Hippocampal formation (tissue), 2 donors: ENCODE results near the gene GPR160.

Experiments
- DNase-seq, 2 donors: peaks; one replicate each; lab custom pipeline; 2025; lab: John Stamatoyannopoulos, UW

Gene GPR160

GRCh38 chr3:170064108-170064507, 26.3 kb downstream of the GPR160 start:
- no peak for DNase-seq

- DNase-seq, result no peak
Observed at GRCh38 chr3:170075441-170076091, 37.8 kb downstream of the GPR160 start.

GRCh38 chr3:170076715-170077238, 39.0 kb downstream of the GPR160 start:
- DNase-seq, result no peak

GRCh38 chr3:170077361-170077760, 39.6 kb downstream of the GPR160 start:
- no peak for DNase-seq

- no peak for DNase-seq
Observed at GRCh38 chr3:170078620-170079281, 41.0 kb downstream of the GPR160 start.

- DNase-seq, result no peak
Observed at GRCh38 chr3:170079536-170080165, 41.9 kb downstream of the GPR160 start.

- DNase-seq, result no peak
Observed at GRCh38 chr3:170080605-170081004, 42.8 kb downstream of the GPR160 start.

- no peak for DNase-seq
Observed at GRCh38 chr3:170081079-170081741, 43.4 kb downstream of the GPR160 start.

GRCh38 chr3:170083343-170083742, 45.5 kb downstream of the GPR160 start:
- no peak for DNase-seq

- no peak for DNase-seq
Observed at GRCh38 chr3:170085396-170085795, 47.6 kb downstream of the GPR160 start.

- DNase-seq, result no peak
Observed at GRCh38 chr3:170089862-170090600, 52.2 kb downstream of the GPR160 start.

GRCh38 chr3:170090601-170090981, 52.8 kb downstream of the GPR160 start:
- no peak for DNase-seq

GRCh38 chr3:170092907-170093306, 55.1 kb downstream of the GPR160 start:
- DNase-seq, result no peak

- no peak for DNase-seq
Observed at GRCh38 chr3:170095771-170096170, 58.0 kb downstream of the GPR160 start.

- DNase-seq, result no peak
Observed at GRCh38 chr3:170096342-170096741, 58.5 kb downstream of the GPR160 start.

GRCh38 chr3:170098753-170099152, 61.0 kb downstream of the GPR160 start:
- DNase-seq, result no peak

- DNase-seq, result no peak
Observed at GRCh38 chr3:170100944-170101343, 63.1 kb downstream of the GPR160 start.

- DNase-seq, result peak; percentile 2 to 25
Observed at GRCh38 chr3:170102431-170102830, 64.6 kb downstream of the GPR160 start.

- DNase-seq, result no peak
Observed at GRCh38 chr3:170107941-170108340, 70.1 kb downstream of the GPR160 start.

- no peak for DNase-seq
Observed at GRCh38 chr3:170108955-170109354, 71.2 kb downstream of the GPR160 start.

- no peak for DNase-seq
Observed at GRCh38 chr3:170109579-170110293, 71.9 kb downstream of the GPR160 start.
